OCI-LY3 (cell line): ENCODE measurements around the gene DEFB108B.
"Not testable (repeated sequence)": the region's sequence is repeated elsewhere in the genome, so short reads cannot be mapped to it uniquely, and the experiment has no call there.

Source experiments
- CTCF ChIP-seq: fragments of 200-600, 300-600 bp; sonication (generic); IDR thresholded peaks from 2 replicates; pipeline ENCODE4 v1.5.1; 2014; ENCODE audit warnings: antibody characterized with exemption, low read length, low read depth
- EZH2phosphoT487 ChIP-seq: fragments of 200-600 bp; shearing (Covaris generic); IDR thresholded peaks from 2 replicates; pipeline ENCODE4 v1.6.1; 2018; ENCODE audit warnings: antibody characterized with exemption, mixed run types, low read depth

DNA sequence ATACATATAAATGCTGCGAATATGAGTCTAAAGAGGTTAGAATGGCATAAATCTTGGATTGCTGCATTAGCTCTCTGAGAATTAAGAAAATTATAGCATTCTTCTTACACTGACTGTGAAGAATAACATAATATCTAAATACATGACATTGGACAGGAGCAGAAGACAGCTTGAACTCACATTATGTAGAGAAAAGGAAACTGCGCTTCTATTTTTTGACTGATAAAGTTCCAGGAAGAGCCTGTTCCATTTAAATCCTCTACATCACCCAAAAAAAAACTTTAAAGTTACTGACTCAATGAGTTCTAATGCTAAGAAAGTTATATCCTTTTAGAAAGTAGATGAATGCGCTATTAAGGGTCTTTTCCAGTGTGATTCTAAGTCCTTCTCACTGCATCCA lies 27.8 kb downstream of the DEFB108B start:
- TF ChIP-seq CTCF, EZH2phosphoT487: not testable (repeated sequence)
